H1 (cell line): Measurements from ENCODE around the gene VPS13C. TPM values are rescaled to one million over a fixed set of nuclear protein-coding genes. Genes with fewer than 3 reads are reported as not detected.

Source experiments
- ASH2L ChIP-seq: fragments of 200-600, 300-600 bp; sonication (generic); IDR thresholded peaks from one replicate; pipeline ENCODE4 v1.7.1; 2017; ENCODE audit warnings: low read length
- BRCA1 ChIP-seq: IDR thresholded peaks from 2 replicates; pipeline ENCODE4 v1.6.1; 2012; ENCODE audit warnings: low read depth, low read length, improper control_type of control experiment
- JUND ChIP-seq: IDR thresholded peaks from 2 replicates; pipeline ENCODE4 v1.6.1; 2011; ENCODE audit warnings: mild to moderate bottlenecking, improper control_type of control experiment, low read length
- polyA plus RNA-seq, 7 experiments: library from polyadenylated mRNA; depleted of rRNA in 3 of 7; stranded (reverse) in 5 of 7; unstranded in 2 of 7; fragments of >200 nt in 5 of 7; fragments of 200-250 nt in 2 of 7; gene quantifications; 1 replicate in 5 of 7; 2 replicates in 1 of 7; 4 replicates in 1 of 7; pipeline versions ENCODE4 v1.2.1 to v1.2.3, GENCODE V29; 2011 to 2013; ENCODE audit warnings: missing spikeins in 2 of 7, mixed read lengths in 2 of 7
- total RNA-seq: library from RNA; stranded (reverse); fragmentation: NEBNext Ultra II Directional; extraction: Animal tissue kit (Norgen Biotek cat#: 25700); gene quantifications from 2 replicates; pipeline ENCODE4 v1.2.1, GENCODE V29; 2021

The VPS13C gene
- total and polyA plus RNA-seq, 2 of the 8 experiments (the other 6 are each of a cell fraction or from before 2014, with no cell fraction given): 4.8 to 18.8 TPM

DNA sequence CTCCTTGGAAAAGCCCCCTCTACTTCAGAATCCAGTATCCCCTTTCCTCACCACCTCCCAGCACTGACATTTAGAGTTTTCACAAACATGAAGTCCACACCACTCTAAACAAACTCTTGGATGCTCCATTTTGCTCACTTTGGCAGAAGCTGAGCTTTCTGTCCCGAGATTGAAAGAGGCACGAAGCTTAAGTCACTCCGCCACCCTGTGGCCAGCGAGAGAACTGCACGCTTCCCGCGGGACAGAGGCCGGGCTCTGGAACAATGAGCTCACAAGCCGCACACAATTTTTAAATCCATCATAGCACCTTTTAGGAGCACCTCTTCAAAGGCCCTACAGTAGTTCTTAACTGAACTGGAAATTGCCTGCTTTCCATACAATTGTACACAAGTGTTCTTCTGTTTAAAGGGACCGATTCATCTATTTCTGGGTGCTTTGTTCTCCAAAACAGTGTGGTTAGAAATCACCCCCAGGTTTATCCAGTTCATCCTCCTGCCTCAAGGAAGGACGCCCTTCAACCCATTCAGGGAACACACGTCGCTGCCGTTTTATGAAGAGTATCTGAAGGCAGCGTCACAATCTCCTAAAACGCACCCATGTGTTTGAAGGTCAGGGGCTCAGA lies 226.1 kb downstream of the VPS13C start (continued):
- TF ChIP-seq JUND (no peak), ASH2L (no peak), BRCA1 (no peak)
